B cell (primary cell): ENCODE results near the gene COPS4. TPM values are rescaled to one million over a fixed set of nuclear protein-coding genes. Genes with fewer than 3 reads are reported as not detected.

Experiments
- ATAC-seq: fragments of 200-7000 bp; cut with Tn5 transposase; one replicate; pipeline ENCODE4 v1.10.0; 2021; ENCODE audit warnings: low read depth, mild to moderate bottlenecking, moderate number of reproducible peaks, moderate library complexity
- CTCF ChIA-PET: fragments of 350-600 bp; sonication (Branson Sonifier 250); formaldehyde crosslinking; loops from one replicate; lab custom pipeline; 2021; ENCODE audit warnings: antibody characterized with exemption, inconsistent platforms; lab: Charles Lee
- POLR2A ChIA-PET: fragments of 350-600 bp; sonication (Branson Sonifier 250); formaldehyde crosslinking; loops from one replicate; lab custom pipeline; 2021; ENCODE audit warnings: antibody characterized with exemption; lab: Charles Lee
- DNase-seq: peaks from one replicate; pipeline ENCODE4 v3.0.0; 2013
- H2AFZ ChIP-seq: 2 replicates; pipeline ENCODE4 v1.6.1; 2012; ENCODE audit warnings: mild to moderate bottlenecking, low read depth, low read length; ENCODE audit not compliant: insufficient read depth, poor library complexity, severe bottlenecking
- H3K27ac ChIP-seq, 2 donors: 1 replicate in 1 of 2; 2 replicates in 1 of 2; pipeline ENCODE4 v1.5.1; 2012 to 2013; ENCODE audit warnings: low read length in 2 of 2, mild to moderate bottlenecking in 2 of 2, moderate library complexity in 1 of 2
- H3K27me3 ChIP-seq, 4 experiments: fragments of 200-600 bp in 1 of 4; sonication (generic) in 1 of 4; replicated peaks in 1 of 4; 1 replicate in 2 of 4; 2 replicates in 2 of 4; pipeline versions ENCODE4 v1.6.1 to v1.7.0; 2013 to 2016; ENCODE audit warnings: low read length in 3 of 4, mild to moderate bottlenecking in 2 of 4, mixed read lengths in 1 of 4, moderate library complexity in 1 of 4; ENCODE audit not compliant: insufficient read depth in 4 of 4, control insufficient read depth in 3 of 4; ENCODE audit errors: control extremely low read depth in 1 of 4
- H3K36me3 ChIP-seq, 2 experiments: replicated peaks in 1 of 2; 1 replicate in 1 of 2; 2 replicates in 1 of 2; pipeline versions ENCODE4 v1.6.1 to v1.7.1; 2013; ENCODE audit warnings: low read length in 1 of 2; ENCODE audit not compliant: insufficient read depth in 2 of 2, control insufficient read depth in 1 of 2; ENCODE audit errors: control extremely low read depth in 1 of 2, extremely low read depth in 1 of 2
- H3K4me1 ChIP-seq, 2 donors: fragments of 200-600 bp in 1 of 2; sonication (generic) in 1 of 2; 1 replicate in 1 of 2; 2 replicates in 1 of 2; pipeline versions ENCODE4 v1.5.1 to v1.6.1; 2013 to 2017; ENCODE audit warnings: low read length in 2 of 2; ENCODE audit not compliant: control insufficient read depth in 2 of 2, insufficient read depth in 2 of 2
- H3K4me2 ChIP-seq: replicated peaks from 2 replicates; pipeline ENCODE3; 2012; ENCODE audit warnings: mild to moderate bottlenecking, low read depth, low read length; ENCODE audit not compliant: poor library complexity, severe bottlenecking
- H3K4me3 ChIP-seq, 5 experiments: fragments of 200-600 bp in 1 of 5; sonication (generic) in 1 of 5; 1 replicate in 3 of 5; 2 replicates in 2 of 5; pipeline versions ENCODE4 v1.5.1 to v1.7.0; 2011 to 2016; ENCODE audit warnings: low read length in 4 of 5, mild to moderate bottlenecking in 4 of 5, low read depth in 2 of 5, control low read depth in 1 of 5, moderate library complexity in 1 of 5; ENCODE audit not compliant: insufficient read depth in 1 of 5; ENCODE audit errors: control extremely low read depth in 1 of 5, extremely low read depth in 1 of 5
- H3K79me2 ChIP-seq: fragments of 200-600 bp; sonication (generic); one replicate; pipeline ENCODE4 v1.6.0; 2016; ENCODE audit warnings: low read length; ENCODE audit not compliant: control insufficient read depth, insufficient read depth
- H3K9ac ChIP-seq: fragments of 200-600 bp; sonication (generic); 2 replicates; pipeline ENCODE4 v1.6.1; 2017; ENCODE audit warnings: mild to moderate bottlenecking, low read length, moderate library complexity
- H3K9me3 ChIP-seq, 3 donors: one replicate each; pipeline versions ENCODE4 v1.6.1 to v1.7.1; 2013; ENCODE audit warnings: low read length in 2 of 3; ENCODE audit not compliant: control insufficient read depth in 2 of 3, insufficient read depth in 1 of 3; ENCODE audit errors: control extremely low read depth in 1 of 3
- H4K20me1 ChIP-seq: 2 replicates; pipeline ENCODE4 v1.6.0; 2012; ENCODE audit warnings: mild to moderate bottlenecking, low read length; ENCODE audit not compliant: insufficient read depth, control insufficient read depth, poor library complexity, severe bottlenecking
- H3K27ac Mint-ChIP-seq: one replicate; pipeline ENCODE4 v1.8.0; 2021; ENCODE audit warnings: mixed read lengths
- H3K27me3 Mint-ChIP-seq: one replicate; pipeline ENCODE4 v1.8.0; 2021; ENCODE audit warnings: mixed read lengths
- H3K4me1 Mint-ChIP-seq: one replicate; pipeline ENCODE4 v1.8.0; 2021; ENCODE audit warnings: mixed read lengths
- H3K4me3 Mint-ChIP-seq: one replicate; pipeline ENCODE4 v1.8.0; 2021; ENCODE audit warnings: mixed read lengths
- H3K9me3 Mint-ChIP-seq: one replicate; pipeline ENCODE4 v1.8.0; 2022; ENCODE audit warnings: mixed read lengths; ENCODE audit not compliant: insufficient read depth
- EZH2 ChIP-seq: IDR thresholded peaks from 2 replicates; pipeline ENCODE4 v1.6.1; 2012; ENCODE audit warnings: borderline replicate concordance, low read depth, mild to moderate bottlenecking, moderate library complexity, low read length; ENCODE audit not compliant: insufficient read depth, poor library complexity, severe bottlenecking
- WGBS: methylation state at CpG from one replicate; pipeline ENCODE4 v1.1.5; 2013; ENCODE audit warnings: missing lambda C conversion rate; ENCODE audit not compliant: insufficient coverage; 5-methylcytosine and 5-hydroxymethylcytosine counted together
- intact Hi-C: fragments of 100-400 bp; cut with micrococcal nuclease; formaldehyde crosslinking; loops from one replicate; pipeline ENCODE4 v1.10.0; 2022
- polyA plus RNA-seq: library from polyadenylated mRNA; depleted of rRNA; stranded (reverse); fragments of >200 nt; gene quantifications from 2 replicates; pipeline ENCODE4 v1.2.3, GENCODE V29; 2012
- total RNA-seq, 2 donors: library from RNA; stranded (reverse); fragments of 120-200 nt in 1 of 2; gene quantifications; 1 replicate in 1 of 2; 2 replicates in 1 of 2; pipeline versions ENCODE4 v1.2.3 to v1.2.4, GENCODE V29; 2013 to 2022
- TF ChIP-seq, protein P1 (sequence below): fragments of 200-600 bp; IDR thresholded peaks from one replicate; pipeline ENCODE4 v1.8.0; 2022; ENCODE audit warnings: antibody characterized with exemption, mild to moderate bottlenecking

COPS4 gene
- total and polyA plus RNA-seq, 2 donors (not counting 1 experiment from before 2014, with no cell fraction given): 12.0 to 24.5 TPM

DNA sequence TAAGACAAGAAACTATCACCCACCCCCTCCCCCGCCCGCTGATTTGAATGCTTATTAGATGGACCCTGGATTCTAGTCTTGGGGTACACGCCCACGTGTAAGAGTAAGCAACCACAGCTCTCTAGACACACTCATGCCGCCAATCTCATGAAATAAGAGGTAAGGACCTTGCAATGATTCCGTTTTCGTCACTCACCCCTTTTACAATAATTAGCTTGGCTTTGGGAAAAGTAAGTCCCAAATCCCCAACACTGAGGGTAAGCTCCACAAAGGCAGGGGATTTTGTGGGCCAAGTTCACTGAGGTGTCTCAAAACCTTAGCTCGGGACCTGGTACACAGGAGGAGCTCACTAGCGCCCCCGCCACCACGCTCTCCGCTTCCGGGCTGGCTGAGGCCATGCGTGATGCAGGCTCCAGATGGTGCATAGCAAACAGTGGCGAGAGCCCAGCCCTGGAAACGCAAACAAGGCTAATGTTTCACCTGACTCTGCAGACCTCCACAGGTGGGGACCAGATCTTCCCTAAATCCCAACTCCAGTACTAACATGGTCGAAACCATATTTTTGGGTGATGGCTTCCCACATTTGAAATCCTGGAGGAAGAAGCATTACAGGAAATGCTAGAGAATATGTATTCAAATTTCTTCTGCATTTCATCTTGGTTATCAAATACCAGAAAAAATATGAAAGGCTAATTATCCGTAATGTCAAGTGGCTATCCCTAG is 75.4 kb downstream of the COPS4 start:
- peak overlapping the region; percentile 68 for H2AFZ ChIP-seq
- peak overlapping the region; percentile 99 for H3K27ac Mint-ChIP-seq
- H3K36me3 ChIP-seq: peaks cover 0 to 41% of the 10 kb centered on the region in 2 experiments
- ChIA-PET CTCF (interaction anchor here (0.7 to 5.9 kb wide), 41 partner anchors 9 to 1638 kb away, joined by 3 to 72 read pairs (median 5); partner anchors contain the start of genes COQ2 and RASGEF1B), POLR2A (interaction anchor here (0.6 to 3.1 kb wide), 25 partner anchors 9 to 1639 kb away, joined by 3 to 19 read pairs (median 5); partner anchors contain the start of genes COPS4, COQ2, RASGEF1B and THAP9)
- peak overlapping the region; percentile 79 for H3K4me2 ChIP-seq
- H3K27me3 Mint-ChIP-seq: no peaks in the 10 kb centered on the region
- intact Hi-C loops: loop anchor here (1.0 to 10.0 kb wide), 9 partner anchors 26 to 206 kb away; partner anchors contain the start of genes COPS4 and THAP9
- peak overlapping the region; percentile 91 for H3K27ac ChIP-seq
- H4K20me1 ChIP-seq: peaks cover 34% of the 10 kb centered on the region
- H3K4me1 ChIP-seq: peaks cover 44 to 48% of the 10 kb centered on the region in 2 donors
- H3K4me3 ChIP-seq: peak overlapping the region; percentile 64 to 100 (median 75)
- 3% methylated on average over 10 of the region's 18 CpGs for WGBS
- peak overlapping the region; percentile 84 for H3K9ac ChIP-seq
- no peaks in the 10 kb centered on the region for H3K9me3 ChIP-seq
- peaks cover 95% of the 10 kb centered on the region for H3K79me2 ChIP-seq
- no peaks in the 10 kb centered on the region for H3K27me3 ChIP-seq
- no peaks in the 10 kb centered on the region for H3K9me3 Mint-ChIP-seq
- DNase-seq (peak; percentile 94), ATAC-seq (peak; percentile 75)
- peak overlapping the region; percentile 97 for H3K4me3 Mint-ChIP-seq
- peaks cover 60% of the 10 kb centered on the region for H3K4me1 Mint-ChIP-seq
- TF ChIP-seq, protein P1, sequence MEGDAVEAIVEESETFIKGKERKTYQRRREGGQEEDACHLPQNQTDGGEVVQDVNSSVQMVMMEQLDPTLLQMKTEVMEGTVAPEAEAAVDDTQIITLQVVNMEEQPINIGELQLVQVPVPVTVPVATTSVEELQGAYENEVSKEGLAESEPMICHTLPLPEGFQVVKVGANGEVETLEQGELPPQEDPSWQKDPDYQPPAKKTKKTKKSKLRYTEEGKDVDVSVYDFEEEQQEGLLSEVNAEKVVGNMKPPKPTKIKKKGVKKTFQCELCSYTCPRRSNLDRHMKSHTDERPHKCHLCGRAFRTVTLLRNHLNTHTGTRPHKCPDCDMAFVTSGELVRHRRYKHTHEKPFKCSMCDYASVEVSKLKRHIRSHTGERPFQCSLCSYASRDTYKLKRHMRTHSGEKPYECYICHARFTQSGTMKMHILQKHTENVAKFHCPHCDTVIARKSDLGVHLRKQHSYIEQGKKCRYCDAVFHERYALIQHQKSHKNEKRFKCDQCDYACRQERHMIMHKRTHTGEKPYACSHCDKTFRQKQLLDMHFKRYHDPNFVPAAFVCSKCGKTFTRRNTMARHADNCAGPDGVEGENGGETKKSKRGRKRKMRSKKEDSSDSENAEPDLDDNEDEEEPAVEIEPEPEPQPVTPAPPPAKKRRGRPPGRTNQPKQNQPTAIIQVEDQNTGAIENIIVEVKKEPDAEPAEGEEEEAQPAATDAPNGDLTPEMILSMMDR: peak; percentile 75
- no peak for TF ChIP-seq EZH2
